Prostate gland (tissue), 2 donors: ENCODE results near the gene AKT3. TPM values are rescaled to one million over a fixed set of nuclear protein-coding genes. Genes with fewer than 3 reads are reported as not detected.

ENCODE experiments used
- DNase-seq: peaks from one replicate; pipeline ENCODE4 v3.0.0-alpha.2; 2019; ENCODE audit warnings: low spot score
- H3K27ac ChIP-seq, 2 donors: fragments of 200-600 bp; sonication (generic); 2 replicates each; pipeline ENCODE4 v1.5.1; 2017 to 2019
- H3K27me3 ChIP-seq: fragments of 200-600 bp; sonication (generic); replicated peaks from 2 replicates; pipeline ENCODE4 v1.5.1; 2019; ENCODE audit not compliant: insufficient read depth
- H3K36me3 ChIP-seq, 2 donors: fragments of 200-600 bp; sonication (generic); 1 replicate in 1 of 2; 2 replicates in 1 of 2; pipeline versions ENCODE4 v1.5.1 to v1.8.1; 2017 to 2019
- H3K4me1 ChIP-seq: fragments of 200-600 bp; sonication (generic); replicated peaks from 2 replicates; pipeline ENCODE4 v1.5.1; 2019
- H3K4me3 ChIP-seq, 2 donors: fragments of 200-600 bp; sonication (generic); 2 replicates each; pipeline ENCODE4 v1.5.1; 2017 to 2019
- H3K9me3 ChIP-seq: fragments of 200-600 bp; sonication (generic); 2 replicates; pipeline ENCODE4 v1.5.1; 2017
- POLR2A ChIP-seq: fragments of 450-650 bp; IDR thresholded peaks from one replicate; pipeline ENCODE4 v1.6.1; 2016; ENCODE audit warnings: antibody characterized with exemption, mild to moderate bottlenecking
- POLR2AphosphoS5 ChIP-seq: sonication (generic); formaldehyde crosslinking; IDR thresholded peaks from one replicate; pipeline ENCODE4 v1.6.1; 2017; ENCODE audit warnings: antibody characterized with exemption
- WGBS: methylation state at CpG from one replicate; pipeline ENCODE4 v1.1.5; 2018; 5-methylcytosine and 5-hydroxymethylcytosine counted together
- intact Hi-C: fragments of 100-400 bp; cut with DNase I; formaldehyde crosslinking; loops from one replicate; pipeline ENCODE4 v1.14.2; 2022
- total RNA-seq, 2 donors: library from RNA; depleted of rRNA; stranded (reverse); fragments of >200 nt; gene quantifications; one replicate each; pipeline ENCODE4 v1.1.0, GENCODE V29; 2016
- TF ChIP-seq, protein P1 (sequence below), 4 experiments: fragments of 200-600 bp in 2 of 4; fragments of 450-650 bp in 2 of 4; sonication (generic) in 2 of 4; IDR thresholded peaks; 1 replicate in 3 of 4; 2 replicates in 1 of 4; pipeline ENCODE4 v1.5.1; 2016 to 2019; ENCODE audit warnings: antibody characterized with exemption in 4 of 4, mild to moderate bottlenecking in 2 of 4, moderate library complexity in 2 of 4

The AKT3 gene
- total RNA-seq, 2 donors from 2014 or later: 40.7 to 62.7 TPM

DNA sequence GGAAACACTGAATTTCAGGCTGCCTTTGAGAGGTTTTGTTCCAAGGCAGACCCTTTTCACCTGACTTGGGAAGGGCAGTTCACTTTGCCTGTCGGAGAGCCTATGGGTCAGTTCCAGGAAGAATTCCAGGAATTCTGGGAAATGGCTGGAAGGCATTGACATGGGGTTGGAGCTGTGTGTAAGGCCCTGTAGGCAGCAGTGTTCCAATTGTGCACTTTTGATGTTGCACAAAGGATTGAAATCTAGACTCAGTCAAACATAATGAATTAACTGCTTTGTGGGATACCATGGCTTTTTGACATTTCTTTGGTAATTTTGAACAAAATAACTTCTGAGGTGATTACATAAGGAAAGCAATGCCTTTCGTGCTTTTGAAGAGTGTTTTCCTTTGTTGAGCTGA lies 409.6 kb downstream of the AKT3 start:
- no peak for DNase-seq
- Histone ChIP-seq H3K4me3 (no peak overlapping the region), H3K36me3 (no peaks in the 10 kb centered on the region), H3K4me1 (no peaks in the 10 kb centered on the region), H3K27ac (no peak overlapping the region), H3K27me3 (no peaks in the 10 kb centered on the region), H3K9me3 (no peaks in the 10 kb centered on the region)
- TF ChIP-seq, protein P1, sequence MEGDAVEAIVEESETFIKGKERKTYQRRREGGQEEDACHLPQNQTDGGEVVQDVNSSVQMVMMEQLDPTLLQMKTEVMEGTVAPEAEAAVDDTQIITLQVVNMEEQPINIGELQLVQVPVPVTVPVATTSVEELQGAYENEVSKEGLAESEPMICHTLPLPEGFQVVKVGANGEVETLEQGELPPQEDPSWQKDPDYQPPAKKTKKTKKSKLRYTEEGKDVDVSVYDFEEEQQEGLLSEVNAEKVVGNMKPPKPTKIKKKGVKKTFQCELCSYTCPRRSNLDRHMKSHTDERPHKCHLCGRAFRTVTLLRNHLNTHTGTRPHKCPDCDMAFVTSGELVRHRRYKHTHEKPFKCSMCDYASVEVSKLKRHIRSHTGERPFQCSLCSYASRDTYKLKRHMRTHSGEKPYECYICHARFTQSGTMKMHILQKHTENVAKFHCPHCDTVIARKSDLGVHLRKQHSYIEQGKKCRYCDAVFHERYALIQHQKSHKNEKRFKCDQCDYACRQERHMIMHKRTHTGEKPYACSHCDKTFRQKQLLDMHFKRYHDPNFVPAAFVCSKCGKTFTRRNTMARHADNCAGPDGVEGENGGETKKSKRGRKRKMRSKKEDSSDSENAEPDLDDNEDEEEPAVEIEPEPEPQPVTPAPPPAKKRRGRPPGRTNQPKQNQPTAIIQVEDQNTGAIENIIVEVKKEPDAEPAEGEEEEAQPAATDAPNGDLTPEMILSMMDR (IDR thresholded peaks at IDR 0.05): no peak
- TF ChIP-seq POLR2AphosphoS5: no peak
- no peak for TF ChIP-seq POLR2A
- intact Hi-C loops: no loop called here
- 78% methylated on average over 2 of the region's 2 CpGs for WGBS

DNA sequence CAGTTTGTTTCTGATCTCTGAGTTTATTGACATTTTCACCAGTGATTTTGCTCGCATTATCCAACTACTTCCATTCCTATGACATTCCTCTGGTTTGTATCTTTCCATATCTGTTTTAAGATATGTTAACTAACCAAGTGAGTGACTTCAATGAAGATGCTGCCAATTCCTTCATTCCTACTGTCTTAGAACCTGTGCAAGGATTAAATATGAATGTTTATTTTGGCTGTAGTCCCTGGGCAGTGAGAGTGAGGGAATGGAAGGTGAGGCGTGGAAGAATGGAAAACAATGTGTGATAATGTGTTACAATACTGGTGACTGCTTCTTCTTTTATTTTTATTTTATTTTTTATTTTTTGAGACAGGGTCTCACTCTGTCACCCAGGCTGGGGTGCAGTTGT lies 411.2 kb downstream of the AKT3 start:
- WGBS: 52% methylated on average over 2 of the region's 2 CpGs
- Histone ChIP-seq H3K4me1 (no peaks in the 10 kb centered on the region), H3K27me3 (no peaks in the 10 kb centered on the region), H3K4me3 (no peak overlapping the region), H3K36me3 (no peaks in the 10 kb centered on the region), H3K27ac (no peak overlapping the region), H3K9me3 (no peaks in the 10 kb centered on the region)
- TF ChIP-seq POLR2AphosphoS5 (no peak), POLR2A (no peak)
- TF ChIP-seq, protein P1 (IDR thresholded peaks at IDR 0.05): no peak
- intact Hi-C loops: no loop called here
- no peak for DNase-seq

Other genes with a start within 250 kb of the AKT3 start
- gene ZBTB18, start 201.0 kb upstream of the AKT3 start, total RNA-seq: 10 to 100 TPM; 14.2 to 40.8 TPM